Keratinocyte (primary cell): ENCODE measurements around the gene KIF21A. TPM values are rescaled to one million over a fixed set of nuclear protein-coding genes. Genes with fewer than 3 reads are reported as not detected.
A peak's percentile ranks its signal among the peaks of the same experiment; 100 is the strongest.

ENCODE experiments used
- DNase-seq: peaks from one replicate; pipeline ENCODE4 v3.0.0-alpha.2; 2011; ENCODE audit warnings: low read depth, missing footprints, low spot score
- FAIRE-seq: peaks from 2 replicates; lab custom pipeline; 2011; peaks lifted over from hg19 to GRCh38; lab: Jason Lieb, UNC
- H2AFZ ChIP-seq: 2 replicates; pipeline ENCODE4 v1.6.0; 2012; ENCODE audit warnings: low read length, control low read depth, inconsistent platforms; ENCODE audit not compliant: control insufficient read depth
- H3K27ac ChIP-seq: 2 replicates; pipeline ENCODE4 v1.5.1; 2011; ENCODE audit warnings: low read length; ENCODE audit not compliant: control insufficient read depth, insufficient read depth
- H3K27me3 ChIP-seq: 3 replicates; pipeline ENCODE4 v1.6.0; 2011; ENCODE audit warnings: low read length; ENCODE audit not compliant: control insufficient read depth, insufficient read depth; ENCODE audit errors: extremely low read depth
- H3K36me3 ChIP-seq, 2 experiments: 2 replicates in 1 of 2; 3 replicates in 1 of 2; pipeline ENCODE4 v1.5.1; 2011; ENCODE audit warnings: low read length in 2 of 2, mild to moderate bottlenecking in 1 of 2; ENCODE audit not compliant: control insufficient read depth in 2 of 2, insufficient read depth in 2 of 2; ENCODE audit errors: extremely low read depth in 1 of 2
- H3K4me1 ChIP-seq: 3 replicates; pipeline ENCODE4 v1.5.1; 2011; ENCODE audit warnings: low read length; ENCODE audit not compliant: control insufficient read depth, insufficient read depth; ENCODE audit errors: extremely low read depth
- H3K4me2 ChIP-seq: 3 replicates; pipeline ENCODE4 v1.6.0; 2011; ENCODE audit warnings: low read depth, low read length; ENCODE audit not compliant: control insufficient read depth, insufficient read depth; ENCODE audit errors: extremely low read depth
- H3K4me3 ChIP-seq, 3 experiments: fragments of 200-600 bp in 1 of 3; sonication (generic) in 1 of 3; 2 replicates in 2 of 3; 3 replicates in 1 of 3; pipeline ENCODE4 v1.5.1; 2011 to 2016; ENCODE audit warnings: low read length in 3 of 3, mild to moderate bottlenecking in 3 of 3, control low read depth in 2 of 3, inconsistent platforms in 1 of 3, low read depth in 1 of 3, mixed read lengths in 1 of 3, mixed run types in 1 of 3, moderate library complexity in 1 of 3; ENCODE audit not compliant: control insufficient read depth in 2 of 3, insufficient read depth in 2 of 3; ENCODE audit errors: extremely low read depth in 1 of 3
- H3K79me2 ChIP-seq: 2 replicates; pipeline ENCODE4 v1.6.0; 2012; ENCODE audit warnings: low read length; ENCODE audit not compliant: control insufficient read depth, insufficient read depth
- H3K9ac ChIP-seq: 3 replicates; pipeline ENCODE4 v1.6.0; 2011; ENCODE audit warnings: low read length; ENCODE audit not compliant: control insufficient read depth, insufficient read depth; ENCODE audit errors: extremely low read depth
- H3K9me1 ChIP-seq: 3 replicates; pipeline ENCODE4 v1.6.0; 2011; ENCODE audit warnings: low read length; ENCODE audit not compliant: control insufficient read depth, insufficient read depth; ENCODE audit errors: extremely low read depth
- H3K9me3 ChIP-seq: 2 replicates; pipeline ENCODE4 v1.5.1; 2012; ENCODE audit warnings: low read depth, low read length; ENCODE audit not compliant: control insufficient read depth
- H4K20me1 ChIP-seq: 3 replicates; pipeline ENCODE4 v1.6.0; 2011; ENCODE audit warnings: low read length; ENCODE audit not compliant: control insufficient read depth, insufficient read depth; ENCODE audit errors: extremely low read depth
- CTCF ChIP-seq, 3 experiments: IDR thresholded peaks in 1 of 3; conservative IDR thresholded peaks in 1 of 3; optimal IDR thresholded peaks in 1 of 3; 2 replicates in 2 of 3; 3 replicates in 1 of 3; pipeline versions ENCODE3 to v1.5.1; 2011; ENCODE audit warnings: low read length in 3 of 3, mild to moderate bottlenecking in 3 of 3, moderate library complexity in 2 of 3, control low read depth in 1 of 3, inconsistent platforms in 1 of 3; ENCODE audit not compliant: insufficient read depth in 2 of 3; ENCODE audit errors: extremely low read depth in 1 of 3
- EZH2 ChIP-seq: IDR thresholded peaks from one replicate; pipeline ENCODE4 v1.6.1; 2012; ENCODE audit warnings: inconsistent platforms, mild to moderate bottlenecking, low read length, moderate library complexity
- dilution Hi-C: fragments of 300-500 bp; cut with MboI; formaldehyde crosslinking; loops from one replicate; pipeline ENCODE4 v1.7.0; 2020; ENCODE audit warnings: low sequenced_read_pairs; ENCODE audit not compliant: extremely low pct_ligation_motif_present
- polyA plus RNA-seq, 5 experiments: library from polyadenylated mRNA; depleted of rRNA in 3 of 5; stranded (reverse) in 3 of 5; stranded (forward) in 1 of 5; unstranded in 1 of 5; fragments of >200 nt; gene quantifications; 1 replicate in 1 of 5; 2 replicates in 3 of 5; 3 replicates in 1 of 5; pipeline versions ENCODE4 v1.2.1 to v1.2.3, GENCODE V29; 2011 to 2012; ENCODE audit warnings: missing spikeins in 2 of 5, low read depth in 1 of 5, low replicate concordance in 1 of 5

KIF21A gene
- polyA plus RNA-seq, 1 donor (not counting 4 experiments of a cell fraction or from before 2014, with no cell fraction given) = 27.5 TPM

GRCh38 chr12:39375206-39375808 lies 67.6 kb downstream of the KIF21A start:
- H3K4me1 ChIP-seq = peaks cover 5% of the 10 kb centered on the region
- no peaks in the 10 kb centered on the region for H3K27me3 ChIP-seq
- no peak for TF ChIP-seq EZH2
- peak in 1 of 3 experiments; percentile 25 for TF ChIP-seq CTCF (optimal IDR thresholded peaks at IDR 0.05 in 1 of 3, IDR thresholded peaks at IDR 0.05 in 1 of 3, conservative IDR thresholded peaks at IDR 0.05 in 1 of 3; ENCODE audit: extremely low read depth in 1 of 3, insufficient read depth in 2 of 3, low read length in 3 of 3)
- peaks cover 3% of the 10 kb centered on the region for H3K9me1 ChIP-seq
- H3K9me3 ChIP-seq = no peaks in the 10 kb centered on the region
- H2AFZ ChIP-seq = no peak overlapping the region
- H4K20me1 ChIP-seq = no peaks in the 10 kb centered on the region
- no peak overlapping the region for H3K4me2 ChIP-seq
- FAIRE-seq = no peak
- no peak overlapping the region for H3K27ac ChIP-seq
- dilution Hi-C loops = no loop called here
- H3K4me3 ChIP-seq = no peak overlapping the region
- H3K36me3 ChIP-seq = no peaks in the 10 kb centered on the region
- H3K79me2 ChIP-seq = no peaks in the 10 kb centered on the region
- DNase-seq = no peak
- no peak overlapping the region for H3K9ac ChIP-seq

DNA sequence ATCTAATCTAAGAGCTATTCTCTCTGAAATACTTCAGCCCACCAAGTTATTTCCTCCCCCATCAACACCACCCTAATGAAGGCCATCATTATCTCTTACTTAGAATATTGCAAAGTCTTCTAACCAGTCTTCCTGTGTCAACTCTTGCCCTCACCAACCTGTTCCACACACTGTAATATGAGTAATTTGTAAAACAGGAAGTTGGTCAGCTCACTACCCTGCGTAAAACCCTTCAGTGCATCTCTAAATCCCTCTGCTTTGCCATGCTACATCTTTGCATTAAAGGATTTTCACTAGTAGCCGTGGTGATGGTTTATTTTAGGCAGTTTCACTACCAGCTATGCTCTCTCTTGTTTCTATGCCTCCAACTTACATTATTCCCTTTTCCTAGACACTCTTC lies 70.0 kb downstream of the KIF21A start:
- no peak overlapping the region for H3K4me2 ChIP-seq
- dilution Hi-C loops = no loop called here
- H3K27ac ChIP-seq = no peak overlapping the region
- TF ChIP-seq CTCF (optimal IDR thresholded peaks at IDR 0.05 in 1 of 3, IDR thresholded peaks at IDR 0.05 in 1 of 3, conservative IDR thresholded peaks at IDR 0.05 in 1 of 3; ENCODE audit: extremely low read depth in 1 of 3, insufficient read depth in 2 of 3, low read length in 3 of 3) (no peak), EZH2 (no peak)
- peaks cover 5% of the 10 kb centered on the region for H3K4me1 ChIP-seq
- FAIRE-seq = no peak
- no peaks in the 10 kb centered on the region for H4K20me1 ChIP-seq
- H3K79me2 ChIP-seq = no peaks in the 10 kb centered on the region
- no peak for DNase-seq
- H3K36me3 ChIP-seq = no peaks in the 10 kb centered on the region
- H3K9ac ChIP-seq = no peak overlapping the region
- no peak overlapping the region for H3K4me3 ChIP-seq
- no peaks in the 10 kb centered on the region for H3K27me3 ChIP-seq
- no peak overlapping the region for H2AFZ ChIP-seq
- no peaks in the 10 kb centered on the region for H3K9me3 ChIP-seq
- H3K9me1 ChIP-seq = no peaks in the 10 kb centered on the region
